Measurements from ENCODE around the gene SIM2.

DNA sequence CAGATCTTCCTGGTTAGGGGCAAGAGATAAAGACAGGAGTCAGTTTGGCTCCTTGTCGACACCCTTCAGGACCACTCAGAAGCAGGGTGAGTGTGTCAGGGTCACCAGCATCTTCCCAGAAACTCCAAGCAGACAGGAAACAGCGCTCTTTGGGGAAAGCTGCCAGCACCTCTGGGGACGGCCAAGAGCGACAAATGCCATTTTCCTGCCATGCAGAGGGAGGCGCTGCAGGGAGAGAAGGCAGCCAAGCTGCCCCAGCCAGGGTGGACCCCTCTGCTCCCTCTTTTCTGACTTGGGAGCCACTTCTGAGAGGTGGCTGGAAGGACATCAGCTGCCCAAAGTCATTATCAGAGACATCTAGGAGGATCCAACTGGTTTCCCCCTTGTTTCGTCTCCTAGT, 29.0 kb downstream of the SIM2 start:
- TF ChIP-seq, protein P1, sequence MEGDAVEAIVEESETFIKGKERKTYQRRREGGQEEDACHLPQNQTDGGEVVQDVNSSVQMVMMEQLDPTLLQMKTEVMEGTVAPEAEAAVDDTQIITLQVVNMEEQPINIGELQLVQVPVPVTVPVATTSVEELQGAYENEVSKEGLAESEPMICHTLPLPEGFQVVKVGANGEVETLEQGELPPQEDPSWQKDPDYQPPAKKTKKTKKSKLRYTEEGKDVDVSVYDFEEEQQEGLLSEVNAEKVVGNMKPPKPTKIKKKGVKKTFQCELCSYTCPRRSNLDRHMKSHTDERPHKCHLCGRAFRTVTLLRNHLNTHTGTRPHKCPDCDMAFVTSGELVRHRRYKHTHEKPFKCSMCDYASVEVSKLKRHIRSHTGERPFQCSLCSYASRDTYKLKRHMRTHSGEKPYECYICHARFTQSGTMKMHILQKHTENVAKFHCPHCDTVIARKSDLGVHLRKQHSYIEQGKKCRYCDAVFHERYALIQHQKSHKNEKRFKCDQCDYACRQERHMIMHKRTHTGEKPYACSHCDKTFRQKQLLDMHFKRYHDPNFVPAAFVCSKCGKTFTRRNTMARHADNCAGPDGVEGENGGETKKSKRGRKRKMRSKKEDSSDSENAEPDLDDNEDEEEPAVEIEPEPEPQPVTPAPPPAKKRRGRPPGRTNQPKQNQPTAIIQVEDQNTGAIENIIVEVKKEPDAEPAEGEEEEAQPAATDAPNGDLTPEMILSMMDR (IDR thresholded peaks at IDR 0.05) = no peak
- no peak for TF ChIP-seq POLR2A (IDR thresholded peaks at IDR 0.05)

Measured in lower leg skin (tissue), 3 donors.